Right lobe of liver (tissue), 4 donors: ENCODE results near the gene E2F1.

ENCODE experiments used
- CTCF ChIP-seq, 4 donors: fragments of 200-600 bp in 3 of 4; fragments of 450-650 bp in 1 of 4; IDR thresholded peaks; one replicate each; pipeline versions ENCODE4 v1.5.1 to v1.8.0; 2016 to 2022; ENCODE audit warnings: antibody characterized with exemption in 4 of 4, mild to moderate bottlenecking in 2 of 4
- POLR2A ChIP-seq: fragments of 450-650 bp; IDR thresholded peaks from one replicate; pipeline ENCODE4 v1.6.1; 2017; ENCODE audit warnings: antibody characterized with exemption, mild to moderate bottlenecking
- donor health status: DM: no; HTN: no; CAD: no.
- donor health status: DM: no; HTN: no; CAD: no.
- donor health status: DM: no; HTN: yes; CAD: no.

GRCh38 chr20:33681728-33682353 lies 4.3 kb downstream of the E2F1 start:
- TF ChIP-seq CTCF (IDR thresholded peaks at IDR 0.05): no peak
- no peak for TF ChIP-seq POLR2A
